ENCODE results near the gene TEX54.
A peak's percentile ranks its signal among the peaks of the same experiment; 100 is the strongest.

The TEX54 gene

DNA sequence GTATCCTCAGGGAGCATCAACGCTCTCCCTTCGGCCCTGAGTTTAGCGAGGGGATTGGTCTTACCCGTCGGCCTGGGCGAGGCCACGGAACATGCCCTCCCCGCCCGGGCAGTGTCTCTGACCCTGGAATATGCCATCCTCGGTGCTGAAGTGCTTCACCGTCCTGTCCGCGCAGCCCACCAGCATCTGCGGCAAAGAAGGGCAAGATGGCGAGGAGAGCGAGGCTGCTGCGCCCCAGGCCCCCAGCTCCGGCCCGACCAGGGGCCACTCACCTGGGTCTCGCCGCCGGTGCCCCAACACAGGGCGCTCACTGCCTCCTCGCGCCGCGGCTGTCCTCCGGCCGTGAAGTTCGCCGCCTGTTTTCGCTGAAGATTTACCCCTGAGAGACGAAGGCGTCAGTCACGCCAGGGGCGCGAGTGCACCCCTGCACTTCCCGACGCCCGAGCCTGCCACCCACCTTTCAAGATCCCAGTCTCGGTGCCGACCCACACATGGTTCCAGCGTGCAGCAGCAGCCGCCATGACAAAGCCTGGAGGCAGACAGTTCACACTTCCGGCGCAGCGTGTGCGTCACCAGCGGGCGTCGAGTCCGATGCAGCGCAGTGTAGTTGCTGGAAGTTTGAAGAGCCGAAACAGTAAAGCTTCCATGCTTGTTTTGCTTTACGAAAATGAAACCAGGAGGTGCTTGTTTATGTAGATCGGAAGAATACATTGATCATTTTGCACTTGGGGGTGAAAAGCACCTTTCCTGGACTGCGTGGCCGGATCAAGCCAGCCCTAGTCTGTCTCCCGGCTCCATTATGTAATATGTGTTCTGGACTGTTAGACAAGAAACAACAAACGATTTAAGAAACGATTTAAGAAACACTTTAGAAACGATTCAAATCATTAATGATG, 6.7 kb upstream of the TEX54 start, which contains the start of gene WDR74:
WDR74 (minus strand) TSS at position 541 of the 896 bp plus-strand sequence; CDS start at position 521, 20 bp downstream.
- CTCF ChIA-PET, result interaction anchor here (0.6 to 2.3 kb wide), 2 partner anchors 53 to 68 kb away, joined by 3 to 9 read pairs; no protein-coding TSS in a partner anchor
- Histone ChIP-seq H3K9me3 (ENCODE audit: control insufficient read depth, insufficient read depth, low read depth, low read length) (no peaks in the 10 kb centered on the region), H3K4me1 (ENCODE audit: control insufficient read depth, insufficient read depth, low read length) (no peaks in the 10 kb centered on the region), H3K36me3 (ENCODE audit: control insufficient read depth in 2 of 2, insufficient read depth in 1 of 2, low read length in 2 of 2) (peaks cover 0 to 33% of the 10 kb centered on the region in 2 experiments; a peak in 2 of 3 replicates), H3K4me3 (ENCODE audit: low read depth, low read length) (peak within 1 kb of the TSS; percentile 63), H3K27ac (ENCODE audit: extremely low read depth, low read depth, low read length) (peak within 1 kb of the TSS; percentile 80)
- POLR2A ChIA-PET, result interaction anchor here (0.6 to 3.4 kb wide), 14 partner anchors 7 to 112 kb away, joined by 3 to 182 read pairs (median 46); partner anchors contain the start of genes HNRNPUL2, NXF1, SLC3A2 and STX5
- TF ChIP-seq ZNF560 (tag by site-specific recombination; IDR thresholded peaks at IDR 0.05; ENCODE audit: borderline replicate concordance) (no peak), ZNF629 (tag by site-specific recombination; IDR thresholded peaks at IDR 0.05) (peak; percentile 79), YY2 (tag by site-specific recombination; IDR thresholded peaks at IDR 0.05) (peak; percentile 93), BCL11B (tag by site-specific recombination; IDR thresholded peaks at IDR 0.05; ENCODE audit: low read depth) (no peak), ZNF548 (tag by site-specific recombination; IDR thresholded peaks at IDR 0.05) (no peak), ZNF248 (tag by site-specific recombination; IDR thresholded peaks at IDR 0.05) (no peak), ZNF837 (tag by site-specific recombination; IDR thresholded peaks at IDR 0.05) (no peak), ZNF596 (tag by site-specific recombination; IDR thresholded peaks at IDR 0.05) (no peak), ZNF544 (tag by site-specific recombination; IDR thresholded peaks at IDR 0.05) (no peak), ZNF112 (tag by site-specific recombination; IDR thresholded peaks at IDR 0.05) (no peak), ZNF174 (tag by site-specific recombination; IDR thresholded peaks at IDR 0.05) (no peak), ZBTB48 (tag by site-specific recombination; IDR thresholded peaks at IDR 0.05) (peak; percentile 50; the same call in 1 of the 2 replicates), ZFP37 (tag by site-specific recombination; IDR thresholded peaks at IDR 0.05) (peak; percentile 64; the same call in 1 of the 2 replicates), MEIS1 (CRISPR knock-in tag; IDR thresholded peaks at IDR 0.05; ENCODE audit: borderline replicate concordance) (no peak), TSHZ1 (tag by site-specific recombination; IDR thresholded peaks at IDR 0.05; ENCODE audit: borderline replicate concordance) (no peak), ZNF639 (tag by site-specific recombination; IDR thresholded peaks at IDR 0.05) (peak; percentile 38; the same call in 1 of the 2 replicates), ZNF121 (tag by site-specific recombination; IDR thresholded peaks at IDR 0.05) (peak; percentile 34; the same call in 1 of the 2 replicates), ZFHX2 (tag by site-specific recombination; conservative IDR thresholded peaks at IDR 0.05) (peak; percentile 80), ZNF18 (tag by site-specific recombination; IDR thresholded peaks at IDR 0.05) (peak; percentile 100), ZNF529 (tag by site-specific recombination; IDR thresholded peaks at IDR 0.05; ENCODE audit: insufficient replicate concordance) (no peak), ZNF23 (tag by site-specific recombination; IDR thresholded peaks at IDR 0.05; ENCODE audit: borderline replicate concordance) (no peak), MYNN (tag by site-specific recombination; IDR thresholded peaks at IDR 0.05; ENCODE audit: borderline replicate concordance) (no peak), SP3 (tag by site-specific recombination; IDR thresholded peaks at IDR 0.05) (peak; percentile 30), SETDB1 (IDR thresholded peaks at IDR 0.05; ENCODE audit: insufficient read length, low read length) (no peak), ZNF16 (tag by site-specific recombination; IDR thresholded peaks at IDR 0.05; ENCODE audit: low read depth) (no peak)
- TF ChIP-seq, protein P1, sequence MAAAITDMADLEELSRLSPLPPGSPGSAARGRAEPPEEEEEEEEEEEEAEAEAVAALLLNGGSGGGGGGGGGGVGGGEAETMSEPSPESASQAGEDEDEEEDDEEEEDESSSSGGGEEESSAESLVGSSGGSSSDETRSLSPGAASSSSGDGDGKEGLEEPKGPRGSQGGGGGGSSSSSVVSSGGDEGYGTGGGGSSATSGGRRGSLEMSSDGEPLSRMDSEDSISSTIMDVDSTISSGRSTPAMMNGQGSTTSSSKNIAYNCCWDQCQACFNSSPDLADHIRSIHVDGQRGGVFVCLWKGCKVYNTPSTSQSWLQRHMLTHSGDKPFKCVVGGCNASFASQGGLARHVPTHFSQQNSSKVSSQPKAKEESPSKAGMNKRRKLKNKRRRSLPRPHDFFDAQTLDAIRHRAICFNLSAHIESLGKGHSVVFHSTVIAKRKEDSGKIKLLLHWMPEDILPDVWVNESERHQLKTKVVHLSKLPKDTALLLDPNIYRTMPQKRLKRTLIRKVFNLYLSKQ (tag by site-specific recombination; IDR thresholded peaks at IDR 0.05; ENCODE audit: borderline replicate concordance), result no peak
- TF ChIP-seq, protein P2, sequence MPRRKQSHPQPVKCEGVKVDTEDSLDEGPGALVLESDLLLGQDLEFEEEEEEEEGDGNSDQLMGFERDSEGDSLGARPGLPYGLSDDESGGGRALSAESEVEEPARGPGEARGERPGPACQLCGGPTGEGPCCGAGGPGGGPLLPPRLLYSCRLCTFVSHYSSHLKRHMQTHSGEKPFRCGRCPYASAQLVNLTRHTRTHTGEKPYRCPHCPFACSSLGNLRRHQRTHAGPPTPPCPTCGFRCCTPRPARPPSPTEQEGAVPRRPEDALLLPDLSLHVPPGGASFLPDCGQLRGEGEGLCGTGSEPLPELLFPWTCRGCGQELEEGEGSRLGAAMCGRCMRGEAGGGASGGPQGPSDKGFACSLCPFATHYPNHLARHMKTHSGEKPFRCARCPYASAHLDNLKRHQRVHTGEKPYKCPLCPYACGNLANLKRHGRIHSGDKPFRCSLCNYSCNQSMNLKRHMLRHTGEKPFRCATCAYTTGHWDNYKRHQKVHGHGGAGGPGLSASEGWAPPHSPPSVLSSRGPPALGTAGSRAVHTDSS (tag by site-specific recombination; IDR thresholded peaks at IDR 0.05), result 0 out of 2 replicates have a peak, but pooled peaks have one; percentile 28

All from HEK293 (cell line).